SK-N-MC (cell line): ENCODE data around the gene NINJ1.

ENCODE experiments used
- EZH2 ChIP-seq: fragments of 200-600 bp; sonication (generic); IDR thresholded peaks from one replicate; pipeline ENCODE4 v1.6.1; 2017; ENCODE audit warnings: antibody characterized with exemption
- FOXP2 ChIP-seq: optimal IDR thresholded peaks from 2 replicates; pipeline ENCODE3; 2011; ENCODE audit warnings: mild to moderate bottlenecking, moderate library complexity; ENCODE audit not compliant: insufficient read depth; ENCODE audit errors: extremely low read length, control extremely low read depth
- POLR2AphosphoS5 ChIP-seq: IDR thresholded peaks from 2 replicates; pipeline ENCODE4 v1.6.1; 2012; ENCODE audit warnings: mild to moderate bottlenecking, low read depth, low read length, borderline replicate concordance

DNA sequence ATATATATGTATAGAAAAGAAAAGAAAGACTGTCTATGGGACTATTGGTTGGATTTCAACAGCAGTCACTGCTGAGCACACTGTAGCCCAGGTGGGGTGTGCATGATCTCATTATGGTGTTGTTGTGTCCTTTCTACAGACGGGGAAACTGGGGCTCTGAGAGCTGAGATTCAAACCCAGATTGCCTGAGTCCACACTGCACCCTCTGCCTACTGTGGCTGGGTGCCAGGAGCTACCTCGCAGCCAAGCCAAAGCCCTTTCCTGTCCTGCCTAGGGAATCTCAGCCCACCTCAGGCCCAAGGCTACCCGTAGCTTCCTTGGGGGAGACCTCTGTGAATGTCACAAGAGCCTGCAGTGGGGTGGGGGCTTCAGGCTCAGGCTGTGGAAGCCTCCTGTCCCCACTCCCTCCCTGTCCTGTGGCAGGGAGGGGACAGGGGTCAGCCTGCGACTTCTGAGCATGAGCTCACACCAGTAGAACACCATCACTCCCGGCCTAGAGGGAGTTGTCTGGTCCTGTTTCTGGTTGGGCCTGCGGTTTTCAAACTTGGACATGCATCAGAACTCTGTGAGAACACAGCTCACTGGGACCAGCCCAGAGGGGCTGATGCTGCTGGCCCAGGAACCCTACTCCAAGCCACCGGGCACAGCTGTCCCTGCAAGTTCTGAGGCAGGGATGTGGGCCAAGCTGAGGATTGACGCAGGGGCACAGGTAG lies 7.9 kb upstream of the NINJ1 start:
- TF ChIP-seq POLR2AphosphoS5 (no peak), EZH2 (no peak), FOXP2 (no peak)
